HEK293T (cell line): ENCODE data around the gene PHAF1.

Experiments
- CTCF ChIA-PET: fragments of 350-600 bp; formaldehyde crosslinking; extraction: SDS; loops from one replicate; lab custom pipeline; 2021; ENCODE audit warnings: antibody characterized with exemption, inconsistent platforms; lab: Yijun Ruan, JAX
- POLR2A ChIA-PET: fragments of 350-600 bp; formaldehyde crosslinking; extraction: SDS; loops from one replicate; lab custom pipeline; 2020; ENCODE audit warnings: antibody characterized with exemption, inconsistent platforms; lab: Yijun Ruan, JAX
- DNase-seq: peaks from one replicate; pipeline ENCODE4 v3.0.0; 2012; ENCODE audit warnings: mixed read lengths; ENCODE audit errors: extremely low spot score
- ARNT ChIP-seq: fragments of 450-650 bp; IDR thresholded peaks from 2 replicates; pipeline ENCODE4 v1.6.1; 2017; ENCODE audit warnings: mild to moderate bottlenecking
- BHLHE40 ChIP-seq: fragments of 450-650 bp; IDR thresholded peaks from 2 replicates; pipeline ENCODE4 v1.6.1; 2016; ENCODE audit warnings: mild to moderate bottlenecking, moderate library complexity, borderline replicate concordance
- CTBP1 ChIP-seq: fragments of 450-650 bp; IDR thresholded peaks from 2 replicates; pipeline ENCODE4 v1.6.1; 2016; ENCODE audit warnings: borderline replicate concordance
- ELF4 ChIP-seq: fragments of 450-650 bp; IDR thresholded peaks from 2 replicates; pipeline ENCODE4 v1.6.1; 2017; ENCODE audit warnings: antibody characterized with exemption
- FOXA1 ChIP-seq: fragments of 450-650 bp; IDR thresholded peaks from 2 replicates; pipeline ENCODE4 v1.6.1; 2016; ENCODE audit warnings: mild to moderate bottlenecking
- FOXK2 ChIP-seq: fragments of 450-650 bp; IDR thresholded peaks from 2 replicates; pipeline ENCODE4 v1.6.1; 2016; ENCODE audit warnings: mild to moderate bottlenecking
- FOXM1 ChIP-seq: fragments of 450-650 bp; IDR thresholded peaks from 2 replicates; pipeline ENCODE4 v1.6.1; 2017; ENCODE audit warnings: mild to moderate bottlenecking, borderline replicate concordance
- HDGF ChIP-seq: fragments of 450-650 bp; IDR thresholded peaks from 2 replicates; pipeline ENCODE4 v1.6.1; 2017; ENCODE audit warnings: antibody characterized with exemption, borderline replicate concordance
- L3MBTL2 ChIP-seq: fragments of 450-650 bp; conservative IDR thresholded peaks from 2 replicates; pipeline ENCODE4 v1.6.1; 2016; ENCODE audit warnings: mild to moderate bottlenecking
- LEF1 ChIP-seq: fragments of 450-650 bp; IDR thresholded peaks from 2 replicates; pipeline ENCODE4 v1.6.1; 2017; ENCODE audit warnings: mild to moderate bottlenecking, borderline replicate concordance
- NFRKB ChIP-seq: fragments of 450-650 bp; IDR thresholded peaks from 2 replicates; pipeline ENCODE4 v1.6.1; 2016; ENCODE audit warnings: mild to moderate bottlenecking, moderate library complexity
- SP1 ChIP-seq: fragments of 450-650 bp; IDR thresholded peaks from 2 replicates; pipeline ENCODE4 v1.6.1; 2017
- SUZ12 ChIP-seq: fragments of 450-650 bp; IDR thresholded peaks from 2 replicates; pipeline ENCODE4 v1.6.1; 2016; ENCODE audit warnings: mild to moderate bottlenecking
- TARDBP ChIP-seq: fragments of 450-650 bp; IDR thresholded peaks from 2 replicates; pipeline ENCODE4 v1.6.1; 2016
- ZNF384 ChIP-seq: fragments of 450-650 bp; IDR thresholded peaks from 2 replicates; pipeline ENCODE4 v1.6.1; 2016
- TF ChIP-seq, protein P1 (sequence below): fragments of 450-650 bp; IDR thresholded peaks from 2 replicates; pipeline ENCODE4 v1.6.1; 2016

Gene PHAF1

GRCh38 chr16:67077871-67078270, 31.9 kb upstream of the PHAF1 start:
- ChIA-PET CTCF (no interaction called here), POLR2A (interaction anchor here (1.0 kb wide), 1 partner anchor 50 kb away, joined by 3 read pairs; no protein-coding TSS in a partner anchor)
- TF ChIP-seq FOXA1 (no peak), NFRKB (no peak), CTBP1 (no peak)
- no peak for DNase-seq

- POLR2A ChIA-PET: no interaction called here
- TF ChIP-seq HDGF (no peak), SP1 (no peak), NFRKB (no peak), ARNT (no peak), ELF4 (no peak), FOXM1 (no peak), SUZ12 (no peak), CTBP1 (no peak), LEF1 (no peak), TARDBP (no peak), ZNF384 (no peak), L3MBTL2 (no peak), BHLHE40 (no peak), FOXA1 (no peak), FOXK2 (no peak)
- TF ChIP-seq, protein P1, sequence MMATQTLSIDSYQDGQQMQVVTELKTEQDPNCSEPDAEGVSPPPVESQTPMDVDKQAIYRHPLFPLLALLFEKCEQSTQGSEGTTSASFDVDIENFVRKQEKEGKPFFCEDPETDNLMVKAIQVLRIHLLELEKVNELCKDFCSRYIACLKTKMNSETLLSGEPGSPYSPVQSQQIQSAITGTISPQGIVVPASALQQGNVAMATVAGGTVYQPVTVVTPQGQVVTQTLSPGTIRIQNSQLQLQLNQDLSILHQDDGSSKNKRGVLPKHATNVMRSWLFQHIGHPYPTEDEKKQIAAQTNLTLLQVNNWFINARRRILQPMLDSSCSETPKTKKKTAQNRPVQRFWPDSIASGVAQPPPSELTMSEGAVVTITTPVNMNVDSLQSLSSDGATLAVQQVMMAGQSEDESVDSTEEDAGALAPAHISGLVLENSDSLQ: no peak
- CTCF ChIA-PET: interaction anchor here (0.7 kb wide), 1 partner anchor 215 kb away, joined by 4 read pairs; no protein-coding TSS in a partner anchor
- DNase-seq: no peak
Measured at GRCh38 chr16:67082100-67082499, 27.6 kb upstream of the PHAF1 start.

DNA sequence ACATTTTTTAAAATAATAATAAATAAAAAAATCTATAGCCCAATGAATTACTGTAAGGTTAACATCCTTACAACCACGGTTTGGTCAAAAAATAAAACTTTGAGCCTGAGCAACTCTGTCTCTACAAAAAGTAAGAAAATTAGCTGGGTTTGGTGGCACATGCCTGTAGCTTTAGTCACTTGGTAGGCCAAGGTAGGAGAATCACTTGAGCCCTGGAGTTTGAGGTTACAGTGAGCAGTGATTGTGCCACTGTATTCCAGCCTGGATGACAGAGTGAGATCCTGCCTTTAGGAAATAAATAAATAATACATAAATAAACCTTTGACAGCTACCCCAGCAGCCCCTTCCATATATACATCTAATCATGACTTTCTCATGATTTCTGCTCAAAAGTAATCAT, 26.9 kb upstream of the PHAF1 start:
- CTCF ChIA-PET: interaction anchor here (1.0 kb wide), 1 partner anchor 72 kb away, joined by 3 read pairs; no protein-coding TSS in a partner anchor
- TF ChIP-seq LEF1: no peak
- TF ChIP-seq ARNT: no peak
- TF ChIP-seq SP1: no peak
- TF ChIP-seq ELF4: no peak
- no peak for TF ChIP-seq CTBP1
- no peak for TF ChIP-seq BHLHE40
- no peak for DNase-seq
- POLR2A ChIA-PET: no interaction called here

GRCh38 chr16:67084345-67085028, 25.3 kb upstream of the PHAF1 start:
- DNase-seq: no peak
- TF ChIP-seq SP1: no peak
- no peak for TF ChIP-seq SUZ12
- TF ChIP-seq, protein P1: no peak
- TF ChIP-seq FOXM1: no peak
- no peak for TF ChIP-seq HDGF
- no peak for TF ChIP-seq BHLHE40
- no peak for TF ChIP-seq ZNF384
- no peak for TF ChIP-seq LEF1
- TF ChIP-seq ELF4: no peak
- no peak for TF ChIP-seq NFRKB
- no peak for TF ChIP-seq FOXA1
- no peak for TF ChIP-seq CTBP1
- TF ChIP-seq L3MBTL2: no peak
- ChIA-PET CTCF (no interaction called here), POLR2A (no interaction called here)

- TF ChIP-seq, protein P1: no peak
- TF ChIP-seq ARNT (no peak), SP1 (no peak), HDGF (no peak), L3MBTL2 (no peak), FOXA1 (no peak), ELF4 (no peak), NFRKB (no peak), BHLHE40 (no peak)
- ChIA-PET POLR2A (no interaction called here), CTCF (interaction anchor here (1.4 kb wide), 1 partner anchor 14 kb away, joined by 4 read pairs; no protein-coding TSS in a partner anchor)
- no peak for DNase-seq
Measured at GRCh38 chr16:67086822-67087221, 22.9 kb upstream of the PHAF1 start.

GRCh38 chr16:67087291-67087690, 22.4 kb upstream of the PHAF1 start:
- CTCF ChIA-PET: interaction anchor here (1.4 kb wide), 1 partner anchor 13 kb away, joined by 4 read pairs; no protein-coding TSS in a partner anchor
- POLR2A ChIA-PET: no interaction called here
- TF ChIP-seq ZNF384 (no peak), FOXK2 (no peak), FOXA1 (no peak), CTBP1 (no peak), L3MBTL2 (no peak), LEF1 (no peak), ARNT (no peak), NFRKB (no peak), BHLHE40 (no peak), FOXM1 (no peak), SP1 (no peak), SUZ12 (no peak), HDGF (no peak), TARDBP (no peak), ELF4 (no peak)
- TF ChIP-seq, protein P1: no peak
- DNase-seq: no peak
